Activated CD4-positive, alpha-beta T cell treated with anti-CD3 and anti-CD28 coated beads, Interleukin-10, Interleukin-2, amounts not matched to agents 100 ng/mL and 50 ng/mL, durations not matched to agents 16 hours and 8 hours (primary cell): ENCODE measurements around the gene TRIM17.
A peak's percentile ranks its signal among the peaks of the same experiment; 100 is the strongest.
"Not testable (repeated sequence)": the region's sequence is repeated elsewhere in the genome, so short reads cannot be mapped to it uniquely, and the experiment has no call there.

Experiments used
- DNase-seq: peaks from one replicate; pipeline ENCODE4 v3.0.0-alpha.2; 2020

Gene TRIM17

DNA sequence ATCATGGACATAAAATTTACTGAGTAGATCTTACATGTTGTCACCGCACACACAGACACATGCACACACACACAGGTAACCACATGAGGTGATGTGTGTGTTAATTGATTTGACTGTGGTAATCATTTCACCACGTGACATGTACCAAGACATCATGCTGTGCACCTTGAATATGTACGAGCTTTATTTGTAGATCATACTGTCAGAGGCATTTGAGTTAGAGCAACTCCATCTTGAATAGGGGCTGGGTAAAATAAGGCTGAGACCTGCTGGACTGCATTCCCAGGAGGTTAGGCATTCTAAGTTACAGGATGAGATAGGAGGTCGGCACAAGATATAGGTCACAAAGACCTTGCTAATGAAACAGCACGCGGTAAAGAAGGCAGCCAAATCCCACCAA is 31.7 kb upstream of the TRIM17 start:
- no peak for DNase-seq

DNA sequence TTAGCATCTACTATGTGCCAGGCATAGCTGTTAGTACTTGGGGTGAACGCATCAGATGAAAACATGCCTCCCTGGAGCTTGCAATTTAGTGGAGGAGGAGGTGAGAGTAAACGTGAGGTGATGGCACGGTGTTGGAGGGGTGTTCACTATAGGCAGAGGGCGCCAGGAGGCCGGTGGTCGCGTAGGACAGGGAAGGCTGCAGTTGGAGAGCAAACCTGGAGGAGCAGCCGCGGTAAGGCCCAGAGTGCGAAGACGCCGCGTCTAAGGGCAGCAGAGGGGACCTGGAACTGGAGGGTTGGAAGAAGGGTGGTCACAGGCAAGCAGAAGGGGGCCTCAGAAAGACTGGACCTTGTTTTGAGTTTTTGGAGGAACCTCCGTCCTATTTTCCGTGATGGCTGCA is 30.2 kb upstream of the TRIM17 start:
- DNase-seq: no peak

DNA sequence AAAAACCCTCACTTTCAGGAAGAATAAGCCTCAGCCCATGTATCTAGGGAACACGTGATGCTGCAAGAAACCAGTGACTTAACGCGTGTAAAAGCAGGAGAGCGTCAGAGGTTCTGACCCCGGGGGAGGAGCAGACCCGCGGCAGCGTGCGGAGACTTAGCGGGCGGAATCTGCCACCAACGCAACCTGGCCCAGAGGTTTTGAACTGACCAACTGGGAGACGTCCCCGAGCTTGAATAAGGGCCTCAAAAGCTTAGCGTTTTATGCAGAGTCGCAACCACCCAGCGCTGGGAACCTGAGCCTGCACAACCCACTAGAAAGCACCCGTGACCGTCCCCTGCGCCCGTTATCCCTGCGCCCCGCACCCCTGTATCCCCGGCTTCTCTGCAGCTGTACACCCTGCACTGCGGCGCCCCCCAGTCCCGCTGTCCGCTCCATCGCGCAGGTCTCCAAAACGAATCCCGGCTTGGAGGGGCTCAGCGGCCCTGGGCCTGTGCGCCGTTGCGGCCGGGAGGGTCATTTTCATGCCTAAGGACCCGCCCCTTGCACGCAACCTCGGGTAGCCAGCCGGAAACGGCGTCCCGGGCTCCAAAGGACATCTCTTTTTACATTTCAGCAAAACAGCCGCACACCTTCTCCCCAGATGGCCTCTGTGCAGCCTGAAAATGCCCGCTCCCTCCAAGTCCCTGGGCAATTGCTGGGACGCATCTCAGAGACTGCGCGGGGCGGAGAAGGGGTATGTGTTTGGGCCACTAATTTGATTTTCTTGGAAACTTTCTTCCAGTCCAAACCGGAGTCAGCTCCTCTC is 29.4 kb upstream of the TRIM17 start:
- peak; percentile 66 for DNase-seq

DNA sequence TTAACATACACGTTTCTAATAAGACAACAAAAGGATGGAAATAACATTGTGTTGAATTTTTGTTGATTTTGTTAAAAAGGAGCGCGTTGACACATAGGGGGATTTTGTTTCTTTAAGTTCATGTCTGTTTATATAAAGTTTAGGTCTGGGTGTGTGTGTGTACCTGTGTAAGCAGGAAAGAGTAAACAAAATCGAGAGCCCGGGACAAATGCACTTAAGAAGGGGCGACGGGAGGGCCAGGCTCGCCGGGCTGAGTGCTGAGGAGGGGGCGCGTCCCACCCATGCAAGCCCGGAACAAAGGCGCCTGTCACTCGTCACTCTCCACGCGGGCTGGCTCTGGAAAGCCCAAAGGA is 28.8 kb upstream of the TRIM17 start:
- DNase-seq: no peak

DNA sequence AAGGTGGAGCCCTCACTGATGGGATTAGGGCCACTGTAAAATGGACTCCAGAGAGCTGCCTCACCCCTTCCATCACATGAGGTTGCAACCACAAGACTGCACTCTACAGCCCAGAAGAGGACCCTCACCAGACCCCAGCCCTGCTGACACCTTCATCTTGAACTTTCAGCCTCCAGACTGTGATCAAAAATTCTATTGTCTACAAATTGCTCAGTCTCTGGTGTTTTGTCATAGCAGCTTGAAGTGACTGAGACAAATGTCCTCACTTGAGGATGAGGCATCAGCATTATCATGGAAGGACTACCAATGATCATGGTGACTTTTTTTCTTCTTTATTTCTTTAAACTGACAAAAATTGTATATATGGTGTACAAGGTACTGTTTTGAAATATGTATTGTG is 26.7 kb upstream of the TRIM17 start:
- no peak for DNase-seq

DNA sequence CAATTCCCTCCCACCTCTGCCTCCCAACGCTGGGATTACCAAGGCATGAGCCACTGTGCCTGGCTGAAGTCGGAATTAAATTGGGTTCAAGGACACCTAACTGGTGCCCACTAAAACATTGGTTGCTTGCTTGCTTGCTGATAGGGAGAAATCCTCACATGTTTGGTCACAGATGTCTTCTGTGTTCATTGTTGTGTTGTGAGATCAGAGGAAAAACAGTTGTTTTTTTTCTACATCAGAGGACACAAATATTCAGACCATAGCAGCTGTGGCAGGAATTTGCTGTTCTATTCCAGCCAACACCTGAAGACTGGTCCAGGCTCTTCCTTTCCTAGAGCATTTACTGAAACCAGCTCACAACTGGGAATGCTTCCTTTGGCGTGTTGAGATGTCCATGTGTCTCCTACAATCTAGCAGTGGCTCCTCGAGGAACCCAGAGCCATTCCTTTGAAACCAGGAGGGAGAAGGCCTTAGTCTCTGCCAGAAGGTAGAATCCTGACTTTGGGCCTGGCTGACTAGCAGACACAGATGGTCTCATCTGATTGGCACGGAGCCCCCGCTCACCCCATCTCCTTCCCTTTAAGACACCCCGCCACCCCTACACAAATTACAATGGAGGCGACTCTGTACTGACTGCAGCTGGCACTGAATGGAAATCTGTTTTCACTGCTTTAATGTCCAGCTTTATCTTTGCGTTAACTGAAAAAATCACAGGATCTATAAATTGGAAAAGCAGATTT is 24.3 kb upstream of the TRIM17 start:
- DNase-seq: no peak

DNA sequence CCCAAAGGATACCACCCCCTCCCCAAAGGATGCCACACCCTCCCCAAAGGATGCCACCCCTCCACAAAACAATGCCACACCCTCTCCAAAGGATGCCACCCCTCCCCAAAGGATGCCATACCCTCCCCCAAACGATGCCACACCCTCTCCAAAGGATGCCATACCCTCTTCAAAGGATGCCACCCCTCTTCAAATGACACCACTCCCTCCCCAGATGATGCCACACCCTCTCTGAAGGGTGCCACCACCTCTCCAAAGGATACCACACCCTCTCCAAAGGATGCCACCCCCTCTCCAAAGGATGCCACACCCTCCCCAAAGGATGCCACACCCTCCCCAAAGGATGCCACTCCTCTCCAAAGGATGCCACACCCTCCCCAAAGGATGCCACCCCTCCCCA is 21.6 kb upstream of the TRIM17 start:
- DNase-seq: no peak

DNA sequence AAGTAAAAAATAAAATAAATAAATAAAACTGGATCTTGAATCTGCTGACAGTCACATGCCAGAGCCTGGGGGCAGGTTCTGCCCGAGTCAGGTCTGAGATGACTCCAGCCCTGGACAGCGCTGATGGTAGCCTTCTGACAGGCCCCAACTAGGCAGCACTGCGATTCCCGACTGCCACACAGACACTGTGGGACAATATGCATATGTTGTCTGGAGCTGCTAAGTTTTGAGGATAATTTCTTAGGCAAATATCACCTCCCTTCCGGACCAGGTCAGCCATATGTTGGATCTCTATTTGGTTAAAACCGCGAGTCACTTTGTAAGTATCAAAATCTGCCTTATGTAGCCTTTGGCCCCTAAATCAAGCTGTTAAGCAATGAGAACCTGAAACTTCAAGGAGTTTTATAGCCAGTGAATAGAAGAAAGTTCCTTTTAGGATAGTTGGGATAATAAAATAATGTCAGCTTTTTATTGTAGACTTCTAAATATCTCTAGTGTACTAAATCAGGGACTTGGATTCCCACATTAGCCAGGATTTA is 20.8 kb upstream of the TRIM17 start:
- DNase-seq: no peak

DNA sequence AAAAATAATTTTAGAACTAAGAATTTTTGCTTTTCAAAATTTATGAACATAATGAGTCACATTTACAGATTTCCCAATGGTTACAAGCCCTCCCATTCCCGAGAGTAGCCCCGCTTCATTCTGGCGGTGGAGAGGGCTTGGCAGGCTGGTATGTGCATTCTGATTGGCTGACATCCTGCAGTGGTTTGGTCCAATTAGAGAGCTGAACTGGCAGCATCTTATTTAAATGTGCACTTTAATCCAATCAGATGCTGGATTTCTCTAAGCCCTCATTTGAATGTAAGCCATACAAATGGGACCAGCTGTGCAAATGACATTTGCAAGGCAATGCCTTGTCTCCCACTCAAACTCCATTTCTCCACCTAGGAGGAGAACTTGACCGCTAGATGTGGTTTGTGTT is 18.0 kb upstream of the TRIM17 start:
- no peak for DNase-seq

DNA sequence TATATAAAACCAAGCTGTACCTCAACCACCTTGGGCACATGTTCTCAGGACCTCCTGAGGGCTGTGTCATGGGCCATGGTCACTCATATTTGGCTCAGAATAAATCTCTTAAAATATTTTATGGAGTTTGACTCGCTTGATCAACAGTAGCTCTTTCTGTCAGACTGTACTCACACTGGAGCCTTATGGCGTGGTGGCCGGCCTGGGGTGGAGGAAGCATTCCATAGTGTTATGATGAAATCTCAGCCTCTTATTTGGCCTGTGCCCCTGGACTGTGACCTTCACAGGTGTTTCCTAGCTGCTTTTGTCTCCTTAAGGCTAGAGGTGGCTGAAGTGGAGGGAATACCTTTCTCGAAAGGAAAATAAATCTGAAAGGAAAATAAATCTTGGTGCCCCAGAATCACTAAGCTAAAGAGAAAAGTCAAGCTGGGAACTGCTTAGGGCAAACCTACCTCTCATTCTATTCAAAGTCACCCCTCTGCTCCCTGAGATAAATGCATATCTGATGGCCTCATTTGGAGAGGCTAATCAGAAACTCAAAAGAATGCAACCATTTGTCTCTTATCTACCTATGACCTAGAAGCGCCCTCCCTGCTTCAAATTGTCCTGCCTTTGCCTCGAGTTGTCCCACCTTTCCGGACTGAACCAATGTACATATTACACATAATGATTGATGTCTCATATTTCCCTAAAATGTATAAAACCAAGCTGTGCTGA is 16.8 kb upstream of the TRIM17 start:
- not testable (repeated sequence) for DNase-seq

DNA sequence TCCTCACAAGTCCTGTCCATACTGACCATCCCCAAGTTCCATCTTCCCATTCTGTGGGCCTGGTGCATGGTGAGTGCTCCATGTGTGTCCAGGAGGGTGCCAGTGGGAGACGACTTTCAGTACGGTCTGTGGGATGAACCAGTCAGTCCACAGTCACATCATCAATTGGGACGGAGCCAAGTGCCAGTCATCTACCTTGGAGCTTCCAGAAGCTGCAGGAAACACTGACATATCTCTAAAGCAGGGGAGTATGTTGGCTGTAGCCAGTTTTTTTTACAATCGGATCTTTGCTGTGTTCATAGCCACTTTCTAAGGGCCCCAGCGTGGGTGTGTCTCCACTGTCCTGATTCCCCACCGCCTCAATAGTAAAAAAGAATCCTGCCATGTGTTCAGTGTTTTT is 13.6 kb upstream of the TRIM17 start:
- DNase-seq: no peak

DNA sequence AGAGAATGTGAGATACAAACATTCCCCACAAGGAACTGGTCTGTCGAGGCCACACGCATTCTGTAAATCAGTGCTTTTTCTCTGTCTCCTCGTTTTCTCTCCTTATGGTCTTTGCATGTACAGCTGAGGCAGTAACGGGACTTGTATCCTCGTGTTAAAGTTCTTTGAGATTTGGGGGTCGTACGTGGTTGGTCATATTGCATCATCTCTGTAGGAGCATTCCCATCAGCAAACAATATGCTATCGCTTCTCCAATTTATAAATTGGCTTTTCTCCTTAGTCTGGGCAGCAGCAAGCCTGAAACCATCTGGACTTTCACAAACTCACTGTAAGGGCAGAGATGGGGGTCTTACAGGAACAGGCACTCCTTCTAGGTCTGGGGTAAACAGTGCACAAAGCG is 13.0 kb upstream of the TRIM17 start:
- no peak for DNase-seq

DNA sequence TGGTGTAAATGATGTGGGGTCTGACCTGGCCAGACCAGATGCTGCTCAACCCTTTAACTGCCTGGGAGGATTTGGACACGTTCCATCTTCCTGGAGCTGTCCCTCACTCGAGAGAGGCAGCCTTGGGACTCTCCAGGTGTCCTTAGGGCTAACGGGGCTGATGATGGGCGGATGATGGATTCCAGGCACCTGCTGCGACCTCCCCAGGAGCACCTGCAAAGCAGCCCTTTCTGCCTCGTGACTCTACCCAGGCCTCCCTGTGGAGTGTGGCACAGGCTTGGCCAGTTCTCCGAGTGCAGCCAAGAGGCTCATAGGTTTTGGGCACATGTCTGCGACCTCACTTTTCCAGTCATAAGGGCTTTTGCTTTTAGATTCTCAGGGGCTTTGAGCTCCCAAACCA is 12.3 kb upstream of the TRIM17 start:
- DNase-seq: no peak

DNA sequence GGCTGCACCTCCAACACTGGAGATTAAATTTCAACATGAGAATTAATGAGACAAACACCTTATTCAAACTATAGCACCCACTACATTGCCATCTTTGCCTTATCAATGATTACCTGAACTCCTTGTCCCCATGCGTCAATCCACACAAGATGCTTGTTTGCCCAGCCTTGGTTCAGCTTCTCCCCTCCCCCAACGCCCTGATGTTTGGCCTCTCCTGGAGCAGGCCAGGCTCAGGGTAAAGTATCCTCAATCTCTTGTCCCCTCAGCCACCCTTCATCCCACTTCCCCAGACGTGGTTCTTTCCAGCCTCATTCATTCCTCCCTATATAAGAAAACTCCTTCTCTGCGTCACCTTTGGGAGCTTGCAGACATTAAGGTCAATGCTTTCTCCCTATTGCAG is 11.8 kb upstream of the TRIM17 start:
- no peak for DNase-seq

DNA sequence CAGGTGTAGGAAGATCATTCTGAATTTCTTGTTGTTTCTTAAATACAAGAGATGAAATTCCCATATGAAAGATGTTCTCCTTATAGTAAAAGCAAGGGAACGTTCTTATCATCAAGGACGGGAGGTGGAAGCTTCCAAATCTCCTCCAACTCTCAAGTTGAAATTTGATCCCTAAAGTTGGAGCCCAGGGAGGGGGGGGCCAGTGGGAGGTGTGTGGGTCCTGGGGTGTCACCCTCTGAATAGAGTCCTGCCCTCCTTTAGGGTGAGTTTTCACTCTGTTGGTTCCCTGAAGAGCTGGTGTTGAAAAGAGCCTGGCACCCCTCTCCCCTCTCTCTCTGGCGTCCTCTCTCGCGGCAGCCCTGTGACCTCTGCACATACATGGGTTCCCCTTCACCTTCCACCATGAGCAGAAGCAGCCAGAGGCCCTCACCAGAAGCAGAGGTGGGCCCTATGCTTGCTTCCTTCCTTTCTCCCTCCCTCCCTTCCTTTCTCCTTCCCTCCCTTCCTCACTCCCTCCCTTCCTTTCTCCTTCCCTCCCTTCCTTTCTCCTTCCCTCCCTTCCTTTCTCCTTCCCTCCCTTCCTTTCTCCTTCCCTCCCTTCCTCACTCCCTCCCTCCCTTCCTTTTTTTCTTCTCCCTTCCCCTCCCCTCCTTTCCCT is 10.0 kb upstream of the TRIM17 start:
- no peak for DNase-seq

DNA sequence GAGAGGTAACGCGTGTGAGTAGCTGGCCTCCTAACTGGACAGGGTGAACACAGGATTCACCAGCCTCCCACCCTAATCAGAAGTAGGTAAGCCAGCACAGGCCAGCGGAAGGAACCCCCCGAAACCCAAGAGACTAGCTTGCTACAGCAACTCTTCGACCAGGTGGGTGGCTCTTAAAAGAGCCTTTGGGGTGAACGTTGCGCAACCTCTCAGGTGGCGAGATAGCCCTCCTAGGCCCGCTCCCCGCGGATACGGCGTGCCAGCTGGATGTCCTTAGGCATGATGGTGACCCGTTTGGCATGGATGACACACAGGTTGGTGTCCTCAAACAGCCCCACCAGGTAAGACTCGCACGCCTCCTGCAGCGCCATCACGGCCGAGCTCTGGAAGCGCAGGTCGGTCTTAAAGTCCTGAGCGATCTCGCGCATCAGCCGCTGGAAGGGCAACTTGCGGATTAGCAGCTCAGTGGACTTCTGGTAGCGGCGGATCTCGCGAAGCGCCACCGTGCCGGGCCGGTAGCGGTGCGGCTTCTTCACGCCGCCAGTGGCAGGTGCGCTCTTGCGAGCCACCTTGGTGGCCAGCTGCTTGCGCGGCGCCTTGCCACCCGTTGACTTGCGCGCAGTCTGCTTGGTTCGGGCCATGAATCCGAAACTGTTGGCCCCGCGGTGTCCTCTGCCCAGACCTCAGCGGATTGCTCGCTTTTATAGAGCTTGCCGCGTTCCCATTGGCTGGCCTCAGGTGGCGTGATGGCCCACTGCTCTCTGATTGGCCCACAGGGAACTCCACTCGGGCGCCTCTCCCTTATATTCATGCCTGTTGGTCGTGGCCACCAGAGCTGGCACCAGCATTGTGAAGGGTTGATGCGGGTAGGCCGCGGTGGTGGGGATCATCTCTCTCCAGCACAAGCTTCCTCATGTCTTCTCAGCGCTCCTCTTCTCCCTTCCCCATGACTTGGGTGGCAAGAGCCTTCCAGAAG is 8.3 kb upstream of the TRIM17 start:
- no peak for DNase-seq

DNA sequence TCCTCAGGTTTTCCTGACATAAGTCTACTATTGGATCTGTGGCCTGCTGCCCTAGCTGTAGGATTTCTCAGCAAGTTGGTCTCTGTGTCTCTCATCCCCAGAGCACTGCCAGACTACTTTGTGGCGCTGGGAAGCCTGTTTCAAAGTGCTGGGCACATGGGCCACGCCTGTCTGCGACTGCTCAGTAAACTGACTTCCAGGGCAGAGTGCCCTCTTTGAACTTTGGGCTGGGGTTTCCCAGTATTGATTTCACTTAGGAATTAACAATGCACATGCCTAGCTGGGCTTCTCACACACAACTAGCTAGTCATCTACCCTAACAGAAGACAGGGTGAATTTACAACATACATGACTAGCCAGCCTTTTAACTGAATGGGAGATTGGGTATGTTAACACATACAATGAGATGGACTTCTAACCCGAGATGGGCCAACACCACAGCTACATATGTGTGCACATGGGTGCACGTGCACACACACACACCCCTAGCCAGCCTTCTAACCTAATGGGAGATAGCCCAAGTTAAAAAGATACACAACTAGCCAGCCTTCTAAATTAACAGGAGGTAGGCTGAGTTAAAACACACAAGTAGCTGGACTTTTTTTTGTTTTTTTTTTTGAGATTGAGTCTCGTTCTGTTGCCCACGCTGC is 6.9 kb upstream of the TRIM17 start:
- DNase-seq: no peak

DNA sequence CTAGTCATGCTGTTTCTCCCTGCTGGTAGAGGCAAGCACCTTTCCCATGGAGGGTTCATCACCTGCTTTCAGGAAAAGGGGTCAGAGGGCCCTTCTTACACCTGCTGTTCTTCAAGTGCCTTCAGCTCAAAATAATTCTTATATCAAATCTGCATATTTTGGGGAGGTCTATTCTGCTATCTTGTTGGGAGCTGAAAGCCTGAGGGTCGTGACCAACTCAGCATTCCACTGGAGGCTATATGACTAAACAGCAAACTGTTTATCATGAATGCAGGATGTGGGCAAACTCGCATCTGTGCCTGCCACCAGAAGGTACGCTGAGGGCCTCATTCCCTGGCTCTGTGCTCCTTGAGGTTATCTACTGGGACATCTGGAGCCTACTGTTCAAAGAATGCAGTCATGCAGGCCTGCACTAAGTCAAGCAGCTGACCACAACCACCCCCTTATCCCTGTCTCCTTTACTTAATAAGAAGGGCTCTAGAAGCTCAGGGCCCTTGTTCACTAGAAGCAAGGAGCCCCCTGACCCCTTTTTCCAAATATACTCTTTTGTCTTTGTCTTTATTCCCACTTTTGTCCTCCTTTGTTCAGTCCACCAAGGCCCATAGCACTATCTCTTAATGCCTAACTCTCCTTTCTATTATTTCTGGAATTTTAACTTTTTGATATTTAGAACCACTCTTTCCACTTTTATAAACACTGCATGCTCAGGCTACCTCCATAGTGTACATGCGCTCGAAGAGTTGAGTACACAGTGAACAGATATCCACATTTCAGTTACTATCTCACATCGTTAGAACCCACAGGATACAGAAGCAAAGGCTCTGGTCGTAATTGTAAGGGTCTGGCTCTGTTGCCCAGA is 4.5 kb upstream of the TRIM17 start:
- DNase-seq: no peak

DNA sequence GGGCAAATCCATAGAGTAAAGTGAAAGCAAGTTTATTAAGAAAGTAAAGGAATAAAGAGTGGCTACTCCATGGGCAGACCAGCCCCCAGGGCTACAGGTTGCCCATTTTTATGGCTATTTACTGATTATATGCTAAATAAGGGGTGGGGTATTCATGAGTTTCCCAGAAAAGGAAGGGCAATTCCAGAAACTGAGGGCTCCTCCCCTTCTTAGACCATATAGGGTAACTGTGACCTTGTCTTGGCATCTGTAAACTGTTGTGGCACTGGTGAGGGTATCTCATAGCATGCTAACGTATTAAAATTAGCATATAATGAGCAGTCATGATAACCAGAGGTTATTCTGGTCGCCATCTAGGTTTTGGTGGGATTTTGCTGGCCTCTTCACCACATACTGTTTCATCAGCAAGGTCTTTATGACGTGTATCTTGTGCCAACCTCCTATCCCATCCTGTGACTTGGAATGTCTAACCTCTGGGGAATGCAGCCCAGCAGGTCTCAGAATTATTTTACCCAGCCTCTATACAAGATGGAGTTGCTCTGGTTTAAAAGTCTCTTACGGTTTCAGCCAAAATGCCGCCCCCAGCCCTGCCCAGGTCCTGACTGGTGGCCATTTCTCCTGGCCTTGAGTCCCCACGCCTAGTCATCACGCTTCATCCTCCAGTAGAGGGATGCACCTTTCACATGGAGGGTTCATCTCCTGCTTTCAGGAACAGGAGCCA is 982 bp upstream of the TRIM17 start:
- DNase-seq: no peak

DNA sequence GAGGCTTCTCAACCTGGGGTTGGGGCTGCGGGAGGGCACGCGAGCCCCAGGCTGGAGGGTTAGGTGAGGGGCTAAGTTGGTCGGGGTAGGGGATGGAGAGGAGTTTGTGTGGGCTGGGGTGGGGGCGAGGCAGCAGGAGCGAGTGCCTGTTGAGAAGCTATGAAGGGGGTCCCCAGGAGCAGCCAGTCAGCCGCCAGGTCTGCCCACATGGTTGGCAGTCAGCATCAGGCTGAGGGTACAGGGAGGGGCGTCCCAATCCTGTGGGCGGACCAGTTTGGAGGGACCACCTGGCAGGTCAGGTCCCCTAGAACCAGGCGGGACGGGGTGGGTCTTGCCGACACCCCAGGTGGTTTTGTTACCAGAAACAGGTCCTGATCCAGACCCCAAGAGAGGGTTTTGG is 400 bp upstream of the TRIM17 start:
- no peak for DNase-seq
